Spleen (tissue), 11 donors: ENCODE data around the gene OR4A15. TPM values are rescaled to one million over a fixed set of nuclear protein-coding genes. Genes with fewer than 3 reads are reported as not detected.

ENCODE experiments used
- DNase-seq: peaks from one replicate; pipeline ENCODE4 v3.0.0-alpha.2; 2020
- H3K27ac ChIP-seq, 8 donors: fragments of 200-600 bp; sonication (generic) in 7 of 8; 1 replicate in 4 of 8; 2 replicates in 4 of 8; pipeline versions ENCODE4 v1.5.0 to v1.8.0; 2016 to 2021; ENCODE audit warnings: inconsistent platforms in 4 of 8, mild to moderate bottlenecking in 4 of 8, moderate library complexity in 1 of 8
- H3K27me3 ChIP-seq, 7 donors: fragments of 200-600 bp; sonication (generic) in 6 of 7; replicated peaks in 1 of 7; 1 replicate in 4 of 7; 2 replicates in 3 of 7; pipeline versions ENCODE4 v1.5.0 to v1.8.0; 2016 to 2021; ENCODE audit warnings: inconsistent platforms in 3 of 7, mild to moderate bottlenecking in 1 of 7
- H3K36me3 ChIP-seq, 6 donors: fragments of 200-600 bp; sonication (generic) in 5 of 6; 1 replicate in 4 of 6; 2 replicates in 2 of 6; pipeline versions ENCODE4 v1.5.0 to v1.8.0; 2016 to 2021; ENCODE audit warnings: inconsistent platforms in 2 of 6
- H3K4me1 ChIP-seq, 6 donors: fragments of 200-600 bp; sonication (generic) in 5 of 6; 1 replicate in 3 of 6; 2 replicates in 3 of 6; pipeline versions ENCODE4 v1.5.0 to v1.8.0; 2016 to 2021; ENCODE audit warnings: inconsistent platforms in 3 of 6
- H3K4me3 ChIP-seq, 8 donors: fragments of 200-600 bp; sonication (generic) in 7 of 8; 1 replicate in 4 of 8; 2 replicates in 4 of 8; pipeline versions ENCODE4 v1.5.0 to v1.8.0; 2016 to 2021; ENCODE audit warnings: inconsistent platforms in 4 of 8, mild to moderate bottlenecking in 4 of 8, moderate library complexity in 2 of 8
- H3K9me3 ChIP-seq, 8 donors: fragments of 200-600 bp; sonication (generic) in 7 of 8; 1 replicate in 4 of 8; 2 replicates in 4 of 8; pipeline versions ENCODE4 v1.5.0 to v1.8.0; 2016 to 2021; ENCODE audit warnings: inconsistent platforms in 4 of 8
- CTCF ChIP-seq, 11 experiments: fragments of 200-600 bp in 7 of 11; fragments of 450-650 bp in 4 of 11; sonication (generic) in 4 of 11; IDR thresholded peaks in 8 of 11; conservative IDR thresholded peaks in 3 of 11; 1 replicate in 7 of 11; 2 replicates in 4 of 11; pipeline versions ENCODE4 v1.4.0 to v1.8.0; 2016 to 2021; ENCODE audit warnings: antibody characterized with exemption in 11 of 11, inconsistent platforms in 4 of 11, mild to moderate bottlenecking in 1 of 11
- POLR2A ChIP-seq, 3 donors: fragments of 450-650 bp; IDR thresholded peaks; one replicate each; pipeline ENCODE4 v1.5.1; 2017; ENCODE audit warnings: antibody characterized with exemption in 3 of 3, mild to moderate bottlenecking in 1 of 3
- POLR2AphosphoS5 ChIP-seq, 3 donors: sonication (generic); formaldehyde crosslinking; IDR thresholded peaks; one replicate each; pipeline ENCODE4 v1.5.1; 2017; ENCODE audit warnings: antibody characterized with exemption in 3 of 3
- WGBS, 5 donors: extraction: QIAGEN DNeasy Blood & Tissue Kit in 3 of 5; methylation state at CpG; one replicate each; pipeline versions ENCODE4 v1.1.5 to v1.1.7; 2013 to 2018; 5-methylcytosine and 5-hydroxymethylcytosine counted together
- intact Hi-C: fragments of 100-400 bp; cut with DNase I; formaldehyde crosslinking; loops from one replicate; pipeline ENCODE4 v1.15.0; 2023; ENCODE audit warnings: low total_unique reads
- polyA plus RNA-seq, 3 donors: library from polyadenylated mRNA; stranded (reverse); fragments of 200-250 nt; gene quantifications; one replicate each; pipeline ENCODE4 v1.2.1, GENCODE V29; 2013
- small RNA-seq, 4 donors: library from RNA; depleted of rRNA; stranded (forward); fragments of <200 nt; gene quantifications; one replicate each; pipeline ENCODE3, GENCODE V24; 2016
- total RNA-seq, 7 donors: library from RNA; depleted of rRNA in 3 of 7; stranded (reverse); fragments of >200 nt in 3 of 7; fragmentation: NEBNext Ultra II Directional in 4 of 7; extraction: Animal tissue kit (Norgen Biotek cat#: 25700) in 4 of 7; gene quantifications; one replicate each; pipeline versions ENCODE4 v1.1.0 to v1.2.1, GENCODE V29; 2016 to 2021
- donor health status: healthy with polysubstance abuse.
- donor health status: DM: no; HTN: no; CAD: no; lungs with moderate emphysema.
- donor health status: DM: no; HTN: no; CAD: no.
- donor health status: Bipolar disorder and iron deficiency.
- donor health status: healthy.
- donor health status: DM: no; HTN: no; CAD: no.
- donor health status: DM: yes; HTN: yes; CAD: no.

OR4A15 gene
- total and polyA plus RNA-seq, 10 donors: not detected

GRCh38 chr11:55349032-55349431 is 18.7 kb upstream of the OR4A15 start:
- WGBS, 5 donors: 7 to 13% (median 8%) methylated on average over 1 of the region's 1 CpG
- Histone ChIP-seq H3K36me3 (no peaks in the 10 kb centered on the region), H3K4me3 (no peak overlapping the region), H3K4me1 (no peaks in the 10 kb centered on the region), H3K9me3 (peaks cover 0 to 52% (median 37%) of the 10 kb centered on the region in 8 donors), H3K27ac (no peak overlapping the region), H3K27me3 (no peaks in the 10 kb centered on the region)
- DNase-seq: no peak
- no peak for TF ChIP-seq POLR2A (IDR thresholded peaks at IDR 0.05)
- TF ChIP-seq CTCF (IDR thresholded peaks at IDR 0.05 in 8 of 11, conservative IDR thresholded peaks at IDR 0.05 in 3 of 11): no peak
- no peak for TF ChIP-seq POLR2AphosphoS5 (IDR thresholded peaks at IDR 0.05)
- intact Hi-C loops: no loop called here

- no peak for TF ChIP-seq POLR2AphosphoS5 (IDR thresholded peaks at IDR 0.05)
- TF ChIP-seq POLR2A (IDR thresholded peaks at IDR 0.05): no peak
- TF ChIP-seq CTCF (IDR thresholded peaks at IDR 0.05 in 8 of 11, conservative IDR thresholded peaks at IDR 0.05 in 3 of 11): no peak
- Histone ChIP-seq H3K4me3 (no peak overlapping the region), H3K36me3 (no peaks in the 10 kb centered on the region), H3K4me1 (no peaks in the 10 kb centered on the region), H3K27me3 (no peaks in the 10 kb centered on the region), H3K27ac (no peak overlapping the region), H3K9me3 (peaks cover 0 to 63% (median 33%) of the 10 kb centered on the region in 8 donors)
- DNase-seq: no peak
- WGBS, 5 donors: 3 to 11% (median 8%) methylated on average over 1 of the region's 1 CpG
- intact Hi-C loops: no loop called here
Observed at GRCh38 chr11:55357560-55358184, 10.1 kb upstream of the OR4A15 start.

GRCh38 chr11:55401011-55401410 is 33.2 kb downstream of the OR4A15 start:
- TF ChIP-seq CTCF (IDR thresholded peaks at IDR 0.05 in 8 of 11, conservative IDR thresholded peaks at IDR 0.05 in 3 of 11) (no peak), POLR2AphosphoS5 (IDR thresholded peaks at IDR 0.05) (no peak), POLR2A (IDR thresholded peaks at IDR 0.05) (no peak)
- no peak overlapping the region for H3K4me3 ChIP-seq
- intact Hi-C loops: no loop called here
- no peaks in the 10 kb centered on the region for H3K36me3 ChIP-seq
- H3K27me3 ChIP-seq: no peaks in the 10 kb centered on the region
- DNase-seq: no peak
- H3K9me3 ChIP-seq: peaks cover 0 to 83% (median 42%) of the 10 kb centered on the region in 8 donors
- H3K4me1 ChIP-seq: no peaks in the 10 kb centered on the region
- 15 to 30% (median 22%) methylated on average over 1 of the region's 1 CpG for WGBS, 5 donors
- H3K27ac ChIP-seq: no peak overlapping the region

Small RNAs within 50 kb of the gene (small RNA-seq; reads per million reads assigned to genes)
- 0 reads per million in 4 donors for gene OR4X7P

Other genes starting within 250 kb of the OR4A15 start
- not detected for gene TRIM48, start 105.8 kb upstream of the OR4A15 start, total RNA-seq
- not detected for gene TRIM48, start 105.8 kb upstream of the OR4A15 start, polyA plus RNA-seq
- not detected for gene OR4A16, start 24.8 kb upstream of the OR4A15 start, total RNA-seq
- not detected for gene OR4A16, start 24.8 kb upstream of the OR4A15 start, polyA plus RNA-seq
- not detected for gene OR4C15, start 186.5 kb downstream of the OR4A15 start, total RNA-seq
- gene OR4C15, start 186.5 kb downstream of the OR4A15 start, polyA plus RNA-seq: not detected
- not detected for gene OR4C16, start 204.2 kb downstream of the OR4A15 start, total RNA-seq
- gene OR4C16, start 204.2 kb downstream of the OR4A15 start, polyA plus RNA-seq: not detected
- not detected for gene OR4C11, start 239.7 kb downstream of the OR4A15 start, total RNA-seq
- not detected for gene OR4C11, start 239.7 kb downstream of the OR4A15 start, polyA plus RNA-seq